Middle frontal gyrus (tissue), 1 donor: ENCODE results near the gene RAP1GAP.
"Not testable (repeated sequence)": the region's sequence is repeated elsewhere in the genome, so short reads cannot be mapped to it uniquely, and the experiment has no call there.

ENCODE experiments used
- DNase-seq: peaks from one replicate; pipeline ENCODE4 v3.0.0-alpha.2; 2015; ENCODE audit warnings: low spot score; ENCODE audit errors: extremely low spot score

RAP1GAP gene

GRCh38 chr1:21677168-21677567 is 8.0 kb upstream of the RAP1GAP start:
- DNase-seq = no peak

GRCh38 chr1:21674957-21675356 is 5.8 kb upstream of the RAP1GAP start:
- DNase-seq = no peak

- DNase-seq = not testable (repeated sequence)
These were observed 4.7 kb upstream of the RAP1GAP start for GRCh38 chr1:21673853-21674252.

GRCh38 chr1:21673277-21673780 is 4.2 kb upstream of the RAP1GAP start:
- DNase-seq = no peak

DNA sequence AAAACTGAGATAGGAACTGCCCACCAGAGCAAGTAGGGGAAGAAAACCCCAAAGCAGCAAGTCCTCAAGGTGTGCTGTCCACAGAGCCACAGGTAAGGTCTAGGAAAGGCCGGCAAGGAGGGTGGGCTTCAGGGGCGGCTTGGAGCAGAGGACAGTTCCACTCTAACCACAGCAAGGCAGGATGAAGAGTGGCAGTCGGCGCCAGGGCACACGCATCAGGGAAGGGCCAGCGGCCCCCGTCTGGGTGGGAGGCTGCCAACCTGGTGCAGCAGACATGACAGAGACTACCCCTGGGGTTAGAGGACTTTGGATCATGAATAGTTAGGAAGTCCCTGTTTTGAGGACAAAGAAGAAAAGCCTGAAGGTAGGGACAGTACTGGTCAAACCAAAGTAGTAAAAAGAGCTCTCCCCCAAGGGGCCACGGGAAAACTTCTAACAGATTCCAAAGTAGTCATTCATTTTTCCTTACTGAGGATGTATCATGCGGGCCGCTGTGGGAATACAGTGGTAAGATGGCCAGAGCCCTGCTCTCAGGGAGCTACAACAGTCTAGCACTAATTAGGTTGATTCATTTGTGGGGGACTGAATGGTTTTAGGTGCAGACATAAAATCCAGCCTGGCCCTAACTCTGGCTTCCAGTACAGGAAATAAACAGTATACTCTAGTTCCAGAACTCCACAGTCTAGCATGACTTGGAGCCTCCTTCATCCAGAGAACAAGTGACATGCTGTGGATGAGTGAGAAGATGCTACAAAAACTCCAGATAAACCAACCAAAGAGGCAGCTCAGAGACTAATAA is 3.5 kb upstream of the RAP1GAP start:
- DNase-seq = no peak

- DNase-seq = no peak
These were observed 2.8 kb upstream of the RAP1GAP start for GRCh38 chr1:21671915-21672314.

GRCh38 chr1:21670956-21671902 is 2.1 kb upstream of the RAP1GAP start:
- DNase-seq = no peak

GRCh38 chr1:21670059-21670881 is 1.1 kb upstream of the RAP1GAP start:
- no peak for DNase-seq

GRCh38 chr1:21668951-21669257 is 253 bp downstream of the RAP1GAP start:
- no peak for DNase-seq

GRCh38 chr1:21668232-21668950 is 766 bp downstream of the RAP1GAP start:
- DNase-seq = no peak

DNA sequence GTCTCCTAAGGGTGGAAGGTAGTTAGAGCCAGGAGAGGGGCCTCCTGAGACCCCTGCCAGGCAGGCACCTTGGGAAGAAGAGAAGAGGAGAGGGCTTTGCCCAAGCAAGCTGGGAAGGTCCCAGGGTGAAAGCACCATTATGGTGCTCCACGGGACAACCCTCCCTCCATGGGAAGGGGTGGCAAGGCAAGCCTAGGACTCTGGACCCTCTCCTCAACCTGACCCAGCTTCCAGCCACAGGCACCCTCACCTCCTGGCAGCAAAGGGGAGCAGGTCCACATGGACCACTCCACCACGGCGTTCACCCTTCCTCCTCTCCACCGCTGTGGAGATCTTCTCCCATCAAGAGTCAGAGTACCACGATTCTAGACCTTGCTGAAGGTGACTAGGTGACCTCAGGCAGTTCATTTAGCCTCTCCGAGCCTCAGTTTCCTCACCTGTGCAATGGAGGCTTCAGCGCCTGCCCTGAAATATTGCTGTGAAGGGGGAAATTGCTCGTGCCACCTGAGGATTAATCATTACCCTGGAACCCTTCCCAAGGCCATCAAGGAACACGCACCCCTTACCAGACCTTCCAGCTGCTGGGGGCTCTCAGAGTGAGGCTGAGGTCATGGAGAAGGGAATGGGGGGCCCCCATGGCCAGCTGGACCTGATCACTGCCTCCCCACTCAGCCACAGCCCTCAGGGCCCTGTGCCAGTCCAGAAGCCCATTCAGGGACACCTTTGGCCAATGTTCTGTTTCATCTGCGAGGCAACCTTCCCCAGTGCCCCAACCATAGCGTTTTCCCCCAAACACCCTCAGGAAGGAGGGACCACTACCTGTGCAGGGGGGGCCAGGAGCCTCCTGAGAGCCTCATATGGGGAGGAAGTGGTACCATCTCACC is 1.6 kb downstream of the RAP1GAP start:
- DNase-seq = no peak

DNA sequence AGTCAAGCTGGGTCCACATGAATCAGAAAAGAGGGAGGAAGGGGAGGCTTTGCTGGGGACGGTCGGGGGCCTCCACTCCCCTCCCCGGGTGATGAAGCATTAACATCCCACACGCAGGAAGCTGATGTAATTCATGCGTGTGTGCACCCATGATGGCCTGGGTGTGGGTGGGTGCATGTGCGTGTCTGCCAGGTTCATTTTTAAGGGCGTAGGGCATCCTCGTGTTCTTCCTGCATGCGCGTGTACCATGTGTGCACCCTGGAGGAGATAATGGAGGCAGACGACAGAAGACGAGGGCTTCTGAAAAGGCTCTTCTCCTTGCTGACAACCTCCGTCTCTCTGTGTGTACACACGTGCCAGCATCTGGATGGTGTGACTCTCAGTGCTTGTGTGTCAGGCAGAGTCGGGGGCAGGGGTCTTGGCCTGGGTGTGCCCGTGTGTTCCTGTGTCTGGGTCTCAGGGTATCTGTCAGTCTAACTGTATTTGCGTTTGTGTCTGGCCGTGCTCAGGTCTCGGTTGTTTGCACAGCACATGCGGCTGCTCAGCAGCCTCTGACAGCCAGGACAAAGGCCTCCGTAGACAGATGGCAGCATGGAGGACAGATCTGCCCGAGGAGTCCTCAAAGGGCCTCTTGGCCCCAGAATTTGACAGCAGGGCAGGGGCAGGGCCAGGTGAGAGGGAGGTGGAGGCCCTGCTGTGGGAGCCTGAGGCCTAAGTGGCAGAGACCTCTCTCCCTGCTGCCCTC is 2.4 kb downstream of the RAP1GAP start:
- DNase-seq = no peak

GRCh38 chr1:21665711-21666575 is 3.2 kb downstream of the RAP1GAP start:
- no peak for DNase-seq

DNA sequence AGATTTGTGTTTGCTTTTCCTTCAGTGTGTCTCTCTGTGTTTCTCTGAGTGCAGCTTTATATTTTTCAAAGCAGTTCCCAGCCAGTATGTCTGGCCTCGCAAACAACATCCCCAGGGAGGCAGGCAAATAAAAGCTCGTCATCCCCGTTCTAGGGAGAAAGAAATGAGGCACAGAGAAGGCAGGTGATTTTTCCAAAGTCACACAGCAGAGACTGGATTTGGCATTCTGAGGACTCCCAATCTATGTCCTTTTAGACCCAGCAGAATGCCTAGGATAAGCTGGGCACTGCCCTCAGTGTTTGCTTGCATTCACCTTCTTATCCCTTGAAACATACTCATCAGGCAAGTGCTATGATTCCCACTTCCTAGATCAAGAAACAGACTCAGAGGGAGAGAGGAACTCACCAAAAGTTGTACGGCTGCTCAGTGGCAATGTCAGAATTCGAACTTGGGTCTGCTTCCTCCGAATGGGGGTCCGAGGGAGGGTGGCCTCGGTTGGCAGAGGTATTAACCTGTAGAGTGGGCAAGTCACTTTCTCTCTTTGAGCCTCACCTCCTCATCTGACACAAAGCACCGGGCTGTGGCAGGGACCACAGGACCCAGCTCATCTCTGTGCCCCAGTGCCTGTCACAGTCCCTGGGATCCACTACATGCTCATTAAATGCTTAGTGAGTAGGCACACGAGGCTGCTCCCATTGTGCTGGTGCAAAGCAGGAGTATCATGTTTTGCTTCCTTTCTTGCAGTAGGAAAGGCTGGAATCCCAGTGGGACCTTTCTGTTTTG is 4.2 kb downstream of the RAP1GAP start:
- no peak for DNase-seq

DNA sequence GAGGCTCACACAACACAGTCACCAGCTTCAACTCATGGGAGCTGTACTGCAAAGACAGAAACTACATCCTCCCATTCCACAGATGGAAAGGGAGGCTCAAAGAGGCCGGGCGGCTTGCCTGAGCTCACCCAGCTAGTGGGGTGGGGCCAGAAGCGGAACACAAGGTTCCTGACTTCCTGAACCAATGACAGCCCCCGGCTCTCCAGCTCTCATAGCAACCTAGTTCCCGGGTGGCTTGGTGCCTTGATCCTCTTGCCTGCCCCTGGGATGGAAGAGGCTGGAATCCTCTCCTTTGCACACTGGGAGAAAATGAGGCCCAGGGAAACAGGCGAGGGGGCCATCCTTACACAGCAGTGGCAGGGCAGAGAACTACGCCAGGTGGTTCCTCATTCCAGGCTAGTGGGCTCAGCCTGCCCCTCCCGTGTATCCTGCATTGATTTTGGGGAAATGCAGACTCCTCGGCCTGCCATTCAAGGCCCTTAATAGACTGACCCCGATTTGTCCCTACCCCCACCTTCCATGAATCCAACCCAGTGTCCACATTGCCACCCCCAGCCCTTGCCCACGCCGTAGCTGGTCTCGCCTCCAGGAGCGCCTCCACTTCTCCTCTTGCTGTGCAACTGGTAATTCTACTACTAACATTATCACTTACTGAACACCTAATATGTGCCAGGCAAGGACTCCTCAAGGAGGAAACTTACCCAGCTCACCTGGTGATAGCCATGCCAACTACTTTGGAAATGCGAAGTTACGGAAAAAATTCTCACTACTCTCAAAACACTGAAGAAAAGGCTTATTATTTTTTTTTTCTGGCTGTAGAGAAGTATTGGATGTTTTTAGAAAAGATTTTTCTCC is 5.0 kb downstream of the RAP1GAP start:
- DNase-seq = no peak

DNA sequence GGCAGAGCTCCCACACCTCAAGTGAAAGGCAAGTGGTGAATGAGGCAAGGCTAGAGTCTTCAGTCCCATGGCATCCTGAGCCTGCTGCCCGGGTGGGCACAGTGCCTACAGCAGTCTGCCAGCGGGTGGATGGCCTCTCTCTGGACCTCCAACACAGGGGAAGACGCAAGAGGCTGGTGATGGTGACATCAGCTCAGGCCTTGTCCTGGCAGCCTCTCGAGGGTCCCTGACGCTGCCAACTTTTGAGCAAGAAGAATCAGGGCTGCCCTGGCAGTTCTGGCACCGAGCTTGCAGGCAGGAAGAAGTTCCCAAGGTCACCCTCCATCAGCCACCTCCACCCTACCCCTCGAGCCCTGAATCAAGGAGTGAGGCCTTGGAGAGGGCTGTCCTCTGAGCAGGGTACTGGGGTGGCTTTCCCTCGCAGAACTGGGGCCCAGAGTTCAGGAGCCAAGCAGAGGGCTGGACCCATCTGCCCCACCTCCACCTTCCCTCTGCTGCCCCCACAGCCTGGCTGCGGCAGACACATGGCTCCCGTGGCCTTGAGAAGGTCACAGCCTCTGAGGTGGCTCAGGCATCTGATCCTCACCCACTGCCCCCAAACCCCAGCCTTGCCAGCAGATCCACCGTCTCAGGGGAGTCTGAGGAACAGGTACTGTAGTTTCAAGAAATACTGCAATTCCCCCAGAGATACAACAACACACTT is 5.8 kb downstream of the RAP1GAP start:
- no peak for DNase-seq
